Stomach (tissue), 9 donors: Measurements from ENCODE around the gene KDM4B. TPM values are rescaled to one million over a fixed set of nuclear protein-coding genes. Genes with fewer than 3 reads are reported as not detected.
A peak's percentile ranks its signal among the peaks of the same experiment; 100 is the strongest.
"Not testable (repeated sequence)": the region's sequence is repeated elsewhere in the genome, so short reads cannot be mapped to it uniquely, and the experiment has no call there.

Experiments used
- DNase-seq, 2 donors: peaks; one replicate each; pipeline versions ENCODE4 v3.0.0 to v3.0.0-alpha.2; 2013 to 2019
- H3K27ac ChIP-seq, 5 donors: fragments of 200-600 bp in 4 of 5; sonication (generic) in 4 of 5; one replicate each; pipeline ENCODE4 v1.5.1; 2013 to 2019; ENCODE audit warnings: mild to moderate bottlenecking in 1 of 5, moderate library complexity in 1 of 5
- H3K27me3 ChIP-seq, 3 donors: fragments of 200-600 bp; sonication (generic); one replicate each; pipeline ENCODE4 v1.5.1; 2017 to 2019; ENCODE audit warnings: mixed run types in 1 of 3
- H3K36me3 ChIP-seq, 4 donors: fragments of 200-600 bp; sonication (generic); 1 replicate in 3 of 4; 2 replicates in 1 of 4; pipeline ENCODE4 v1.5.1; 2016 to 2019
- H3K4me1 ChIP-seq, 4 donors: fragments of 200-600 bp; sonication (generic); one replicate each; pipeline ENCODE4 v1.5.1; 2016 to 2019
- H3K4me3 ChIP-seq, 4 donors: fragments of 200-600 bp; sonication (generic) in 3 of 4; one replicate each; pipeline ENCODE4 v1.5.1; 2016 to 2019; ENCODE audit warnings: mild to moderate bottlenecking in 1 of 4
- H3K9me3 ChIP-seq, 4 donors: fragments of 200-600 bp; sonication (generic); one replicate each; pipeline ENCODE4 v1.5.1; 2016 to 2019
- CTCF ChIP-seq, 7 experiments: fragments of 450-650 bp in 4 of 7; fragments of 200-600 bp in 3 of 7; sonication (generic) in 3 of 7; IDR thresholded peaks; one replicate each; pipeline ENCODE4 v1.5.1; 2016 to 2019; ENCODE audit warnings: antibody characterized with exemption in 7 of 7, control low read depth in 2 of 7, mild to moderate bottlenecking in 1 of 7
- EP300 ChIP-seq: sonication (generic); formaldehyde crosslinking; IDR thresholded peaks from one replicate; pipeline ENCODE4 v1.6.1; 2017; ENCODE audit warnings: antibody characterized with exemption
- POLR2A ChIP-seq, 4 donors: fragments of 450-650 bp; IDR thresholded peaks; one replicate each; pipeline ENCODE4 v1.6.1; 2016; ENCODE audit warnings: antibody characterized with exemption in 4 of 4, control low read depth in 2 of 4, mild to moderate bottlenecking in 1 of 4, moderate library complexity in 1 of 4
- POLR2AphosphoS5 ChIP-seq, 3 donors: sonication (generic); formaldehyde crosslinking; IDR thresholded peaks; one replicate each; pipeline ENCODE4 v1.6.1; 2016; ENCODE audit warnings: antibody characterized with exemption in 3 of 3
- WGBS, 5 donors: extraction: QIAGEN DNeasy Blood & Tissue Kit in 3 of 5; methylation state at CpG; one replicate each; pipeline versions ENCODE4 v1.1.5 to v1.1.7; 2013 to 2018; 5-methylcytosine and 5-hydroxymethylcytosine counted together
- intact Hi-C: fragments of 100-400 bp; cut with DNase I; formaldehyde crosslinking; loops from one replicate; pipeline ENCODE4 v1.15.1; 2023; ENCODE audit warnings: low total_unique reads
- polyA plus RNA-seq, 3 donors: library from polyadenylated mRNA; stranded (reverse); fragments of 200-250 nt; gene quantifications; one replicate each; pipeline ENCODE4 v1.2.3, GENCODE V29; 2013
- total RNA-seq, 5 donors: library from RNA; depleted of rRNA; stranded (reverse); fragments of >200 nt; gene quantifications; one replicate each; pipeline versions ENCODE4 v1.1.0 to v1.2.3, GENCODE V29; 2014 to 2016
- donor health status: healthy with polysubstance abuse.
- donor health status: Bipolar disorder and iron deficiency.
- donor health status: healthy.

KDM4B gene
- total and polyA plus RNA-seq, 8 donors: 5.2 to 202 (median 29.4) TPM

GRCh38 chr19:5028229-5028886, 59.4 kb downstream of the KDM4B start:
- peaks cover 0 to 11% (median 8%) of the 10 kb centered on the region in 4 donors for H3K36me3 ChIP-seq
- no peak overlapping the region for H3K4me3 ChIP-seq
- H3K4me1 ChIP-seq: peaks cover 7 to 68% (median 35%) of the 10 kb centered on the region in 4 donors
- no peak for TF ChIP-seq CTCF (IDR thresholded peaks at IDR 0.05)
- no peak for TF ChIP-seq EP300
- no peak for TF ChIP-seq POLR2A (IDR thresholded peaks at IDR 0.05)
- TF ChIP-seq POLR2AphosphoS5 (IDR thresholded peaks at IDR 0.05): no peak
- 88 to 96% (median 94%) methylated on average over 15 of the region's 15 CpGs for WGBS, 5 donors
- intact Hi-C loops: no loop called here
- no peaks in the 10 kb centered on the region for H3K27me3 ChIP-seq
- H3K27ac ChIP-seq: no peak overlapping the region
- no peak for DNase-seq
- no peaks in the 10 kb centered on the region for H3K9me3 ChIP-seq

- peak; percentile 64 to 66 for DNase-seq
- H3K27ac ChIP-seq: peak overlapping the region in 2 of 5 donors; percentile 4 to 21
- 62 to 68% (median 64%) methylated on average over 11 to 12 of the region's 12 CpGs for WGBS, 5 donors
These were observed 60.7 kb downstream of the KDM4B start for GRCh38 chr19:5029596-5029995.

GRCh38 chr19:5030136-5030820, 61.4 kb downstream of the KDM4B start:
- Histone ChIP-seq H3K27me3 (no peaks in the 10 kb centered on the region), H3K36me3 (peaks cover 8 to 31% (median 27%) of the 10 kb centered on the region in 4 donors), H3K27ac (peak overlapping the region in 1 of 5 donors; percentile 4), H3K4me1 (peaks cover 7 to 58% (median 29%) of the 10 kb centered on the region in 4 donors), H3K4me3 (no peak overlapping the region), H3K9me3 (no peaks in the 10 kb centered on the region)
- no peak for TF ChIP-seq POLR2AphosphoS5 (IDR thresholded peaks at IDR 0.05)
- TF ChIP-seq POLR2A (IDR thresholded peaks at IDR 0.05): no peak
- no peak for TF ChIP-seq CTCF (IDR thresholded peaks at IDR 0.05)
- no peak for TF ChIP-seq EP300
- intact Hi-C loops: loop anchor here (5.0 kb wide), 1 partner anchor 158 kb away; no protein-coding TSS in a partner anchor
- DNase-seq: no peak
- WGBS, 5 donors: 84 to 92% (median 87%) methylated on average over 10 to 15 of the region's 15 CpGs

More at GRCh38 chr19:5029596-5029995, 60.7 kb downstream of the KDM4B start:
- TF ChIP-seq CTCF (IDR thresholded peaks at IDR 0.05): peak in 4 of 7 experiments; percentile 28 to 54 (median 37)
- H3K4me3 ChIP-seq, intact Hi-C loops, H3K9me3 ChIP-seq, H3K27me3 ChIP-seq: not testable (repeated sequence)
- peaks cover 7 to 56% (median 30%) of the 10 kb centered on the region in 4 donors for H3K4me1 ChIP-seq
- H3K36me3 ChIP-seq: peaks cover 8 to 24% (median 20%) of the 10 kb centered on the region in 4 donors

GRCh38 chr19:5030822-5031221, 61.9 kb downstream of the KDM4B start:
- peaks cover 8 to 35% (median 31%) of the 10 kb centered on the region in 4 donors for H3K36me3 ChIP-seq
- intact Hi-C loops: loop anchor here (5.0 kb wide), 1 partner anchor 159 kb away; no protein-coding TSS in a partner anchor
- WGBS, 5 donors: 83 to 96% (median 87%) methylated on average over 5 to 13 of the region's 13 CpGs
- H3K27ac ChIP-seq: peak overlapping the region in 1 of 5 donors; percentile 5
- H3K27me3 ChIP-seq: no peaks in the 10 kb centered on the region
- no peak for DNase-seq
- no peaks in the 10 kb centered on the region for H3K9me3 ChIP-seq
- no peak overlapping the region for H3K4me3 ChIP-seq
- TF ChIP-seq POLR2A (IDR thresholded peaks at IDR 0.05) (no peak), POLR2AphosphoS5 (IDR thresholded peaks at IDR 0.05) (no peak), EP300 (no peak), CTCF (IDR thresholded peaks at IDR 0.05) (no peak)
- peaks cover 8 to 63% (median 30%) of the 10 kb centered on the region in 4 donors for H3K4me1 ChIP-seq
